ES-I3 (cell line): ENCODE data around the gene ADAM20.

Experiments used
- H3K36me3 ChIP-seq: 2 replicates; pipeline ENCODE4 v1.6.1; 2013; ENCODE audit warnings: mild to moderate bottlenecking, low read length, control low read depth, moderate library complexity; ENCODE audit not compliant: insufficient read depth
- H3K4me1 ChIP-seq: 2 replicates; pipeline ENCODE4 v1.6.1; 2013; ENCODE audit warnings: mild to moderate bottlenecking, control low read depth, low read length; ENCODE audit not compliant: insufficient read depth
- H3K9ac ChIP-seq: 2 replicates; pipeline ENCODE4 v1.6.1; 2013; ENCODE audit warnings: low read depth, mild to moderate bottlenecking, low read length, moderate library complexity
- H3K9me3 ChIP-seq: 2 replicates; pipeline ENCODE4 v1.6.1; 2013; ENCODE audit warnings: mild to moderate bottlenecking, low read length, moderate library complexity; ENCODE audit not compliant: control insufficient read depth, insufficient read depth

ADAM20 gene

DNA sequence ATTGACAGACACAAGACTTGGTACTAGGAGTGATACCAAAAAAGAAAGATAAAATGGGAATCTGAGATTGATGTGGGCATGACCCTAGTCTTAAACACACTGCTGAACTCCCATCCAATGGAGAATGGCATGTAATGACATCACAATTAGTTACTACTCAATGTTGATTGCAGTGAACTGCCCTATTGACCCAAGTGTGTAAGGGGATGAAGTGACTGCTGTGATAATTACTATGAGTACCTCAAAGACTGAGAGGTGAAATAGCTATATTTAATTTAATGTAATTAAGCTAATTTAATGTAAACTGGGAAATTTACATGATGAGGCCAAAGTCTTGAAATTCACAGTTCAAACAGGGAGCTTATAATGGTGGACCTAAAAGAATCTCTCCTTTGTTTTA lies at the start of gene ADAM20:
Gene ADAM20, minus strand, starts transcription at position 101 of the 400 bp plus-strand sequence. CDS start 10,247 bp downstream, outside the sequence.
- H3K4me1 ChIP-seq: no peaks in the 10 kb centered on the region
- H3K36me3 ChIP-seq: no peaks in the 10 kb centered on the region
- H3K9ac ChIP-seq: no peak within 1 kb of the TSS
- 0 out of 2 replicates have a peak, but pooled peaks cover 4% of the 10 kb centered on the region for H3K9me3 ChIP-seq

DNA sequence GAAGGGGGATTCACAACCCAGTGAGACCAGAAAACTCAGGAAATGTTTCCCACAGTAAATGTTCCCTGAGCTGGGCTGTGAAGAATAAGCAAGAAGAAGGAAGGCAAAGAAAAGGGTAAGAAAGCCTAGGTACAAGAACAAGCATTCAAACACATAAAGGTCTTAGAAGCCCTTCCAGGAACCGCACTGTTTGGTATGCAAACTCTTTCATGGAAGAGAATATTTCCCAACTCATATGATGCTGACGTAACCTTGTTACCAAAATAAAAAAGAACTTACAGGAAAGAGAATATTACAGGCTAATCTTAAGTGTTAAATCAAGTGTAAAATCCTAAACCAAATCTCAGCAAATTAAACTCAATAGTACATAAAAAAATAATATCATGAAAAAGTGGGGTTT lies 42.1 kb upstream of the ADAM20 start:
- no peak overlapping the region for H3K9ac ChIP-seq
- no peaks in the 10 kb centered on the region for H3K36me3 ChIP-seq
- no peaks in the 10 kb centered on the region for H3K4me1 ChIP-seq
- no peaks in the 10 kb centered on the region for H3K9me3 ChIP-seq

DNA sequence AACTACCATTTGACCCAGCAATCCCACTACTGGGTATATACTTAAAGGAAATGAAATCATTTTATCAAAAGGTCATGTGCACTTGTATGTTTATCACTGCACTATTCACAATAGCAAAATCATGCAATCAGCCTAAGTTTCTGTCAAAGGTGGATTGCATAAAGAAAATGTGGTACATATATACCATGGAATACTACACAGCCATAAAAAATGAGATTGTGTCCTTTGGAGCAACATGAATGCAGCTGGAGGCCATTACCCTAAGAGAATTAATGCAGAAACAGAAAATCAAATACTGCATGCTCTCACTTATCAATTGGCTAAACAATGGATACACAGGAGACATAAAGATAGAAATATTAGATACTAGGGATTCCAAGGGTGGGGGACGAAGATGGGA lies 38.2 kb upstream of the ADAM20 start:
- H3K9me3 ChIP-seq: no peaks in the 10 kb centered on the region

DNA sequence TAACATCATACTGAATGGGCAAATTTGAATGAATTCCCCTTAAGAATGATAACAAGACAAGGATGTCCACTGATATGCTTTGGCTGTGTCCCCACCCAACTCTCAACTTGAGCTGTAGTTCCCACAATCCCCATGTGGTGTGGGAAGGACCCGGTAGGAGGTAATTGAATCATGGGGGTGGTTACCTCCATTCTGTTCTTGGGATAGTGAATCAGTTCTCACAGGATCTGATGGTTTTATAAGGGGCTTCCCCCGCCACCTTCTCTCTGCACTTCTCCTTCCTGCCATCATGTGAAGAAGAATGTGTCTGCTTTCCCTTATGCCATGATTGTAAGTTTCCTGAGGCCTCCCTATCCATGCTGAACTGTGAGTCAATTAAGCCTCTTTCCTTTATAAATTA lies 36.3 kb upstream of the ADAM20 start:
- Histone ChIP-seq H3K4me1 (peaks cover 4% of the 10 kb centered on the region; the same call in 1 of the 2 replicates), H3K9me3 (peaks cover 3% of the 10 kb centered on the region; the same call in 1 of the 2 replicates), H3K9ac (no peak overlapping the region), H3K36me3 (no peaks in the 10 kb centered on the region; the same call in 1 of the 2 replicates)

More for the DNA sequence above, 38.2 kb upstream of the ADAM20 start:
- peaks cover 4% of the 10 kb centered on the region; the same call in 1 of the 2 replicates for H3K4me1 ChIP-seq
- H3K9ac ChIP-seq: no peak overlapping the region
- H3K36me3 ChIP-seq: no peaks in the 10 kb centered on the region; the same call in 1 of the 2 replicates

DNA sequence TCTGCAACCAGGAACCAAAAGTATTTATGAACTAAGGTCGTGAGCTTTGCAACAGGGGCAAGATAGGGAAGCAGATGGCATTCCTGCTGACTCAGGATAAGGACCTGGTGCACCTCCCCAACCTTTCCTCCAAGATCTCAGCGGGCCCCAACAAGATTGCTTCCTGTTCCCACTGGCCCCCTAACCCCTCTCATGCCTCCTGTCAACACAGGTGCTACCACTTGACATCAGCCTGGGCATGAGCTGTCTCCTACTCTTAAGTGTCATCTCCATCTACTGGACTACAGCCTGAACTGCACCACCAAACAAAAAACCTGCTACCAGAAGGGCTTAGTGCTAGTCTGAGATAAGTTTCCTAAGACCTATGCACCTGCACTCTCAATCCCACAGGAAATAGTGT lies 33.0 kb upstream of the ADAM20 start:
- peaks cover 4% of the 10 kb centered on the region; the same call in 1 of the 2 replicates for H3K4me1 ChIP-seq
- H3K9me3 ChIP-seq: peaks cover 10% of the 10 kb centered on the region; the same call in 1 of the 2 replicates
- peaks cover 12% of the 10 kb centered on the region for H3K36me3 ChIP-seq
- H3K9ac ChIP-seq: no peak overlapping the region

DNA sequence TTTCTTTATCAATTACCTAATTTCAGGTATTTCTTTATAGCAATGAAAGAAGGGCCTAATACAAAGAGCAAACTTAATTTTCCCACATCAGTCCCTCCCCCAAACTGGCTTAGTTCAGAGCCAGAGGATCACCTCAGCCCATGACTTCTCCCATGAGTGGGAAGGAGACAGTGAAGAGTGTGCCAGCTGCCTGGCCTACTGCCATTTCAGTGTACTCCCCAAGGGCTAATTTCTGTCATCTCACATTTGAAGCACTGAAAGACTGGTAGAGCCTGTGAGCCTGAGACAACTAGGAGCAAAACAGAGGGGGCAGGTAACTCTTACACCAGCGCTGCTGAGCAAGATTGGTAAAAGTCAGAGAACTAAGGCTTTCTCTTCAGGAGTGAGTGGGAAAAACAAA lies 29.1 kb upstream of the ADAM20 start:
- H3K9me3 ChIP-seq: peaks cover 19% of the 10 kb centered on the region
- H3K36me3 ChIP-seq: peaks cover 12% of the 10 kb centered on the region
- H3K9ac ChIP-seq: no peak overlapping the region
- no peaks in the 10 kb centered on the region for H3K4me1 ChIP-seq

DNA sequence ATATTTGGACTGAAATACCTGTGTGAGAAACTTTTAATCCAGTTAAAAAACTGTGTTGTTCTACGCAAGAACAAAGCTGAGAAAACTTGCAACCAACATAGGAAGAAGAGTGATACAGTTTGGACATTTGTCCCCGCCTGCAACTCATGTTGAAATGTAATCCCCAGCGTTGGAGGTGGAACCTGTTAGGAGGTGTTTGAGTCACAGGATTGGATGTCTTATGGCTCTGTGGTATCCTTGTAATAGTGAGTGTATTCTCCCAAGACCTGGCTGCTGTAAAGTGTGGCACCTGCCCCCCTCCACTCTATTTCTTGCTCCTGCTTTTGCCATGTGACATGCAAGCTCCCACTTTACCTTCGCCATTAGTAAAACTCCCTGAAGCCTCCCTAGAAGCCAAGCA lies 28.6 kb upstream of the ADAM20 start:
- Histone ChIP-seq H3K36me3 (peaks cover 12% of the 10 kb centered on the region), H3K9me3 (peaks cover 19% of the 10 kb centered on the region)

DNA sequence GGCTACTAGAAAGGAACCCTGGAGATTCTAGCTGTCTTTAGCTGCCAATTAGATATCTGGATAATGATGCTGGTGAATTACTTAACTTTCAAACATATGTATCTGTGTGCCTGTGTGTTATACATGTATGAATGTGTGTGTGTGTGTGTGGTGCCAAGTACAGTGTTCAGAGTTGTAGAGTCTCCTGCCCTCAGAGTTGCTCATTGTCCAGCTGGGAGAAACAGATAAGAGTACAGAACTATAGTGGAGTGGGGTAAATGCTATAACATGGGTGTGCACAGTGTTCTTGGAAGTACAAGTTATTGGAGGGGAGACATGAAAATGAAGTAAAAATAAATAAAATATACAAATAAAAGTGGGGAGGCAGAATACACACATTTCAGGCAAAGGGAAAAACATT lies 23.6 kb upstream of the ADAM20 start:
- Histone ChIP-seq H3K4me1 (no peaks in the 10 kb centered on the region), H3K36me3 (peaks cover 6% of the 10 kb centered on the region; the same call in 1 of the 2 replicates), H3K9ac (no peak overlapping the region), H3K9me3 (peaks cover 15% of the 10 kb centered on the region)

More for the DNA sequence above, 28.6 kb upstream of the ADAM20 start:
- Histone ChIP-seq H3K9ac (no peak overlapping the region), H3K4me1 (no peaks in the 10 kb centered on the region)

DNA sequence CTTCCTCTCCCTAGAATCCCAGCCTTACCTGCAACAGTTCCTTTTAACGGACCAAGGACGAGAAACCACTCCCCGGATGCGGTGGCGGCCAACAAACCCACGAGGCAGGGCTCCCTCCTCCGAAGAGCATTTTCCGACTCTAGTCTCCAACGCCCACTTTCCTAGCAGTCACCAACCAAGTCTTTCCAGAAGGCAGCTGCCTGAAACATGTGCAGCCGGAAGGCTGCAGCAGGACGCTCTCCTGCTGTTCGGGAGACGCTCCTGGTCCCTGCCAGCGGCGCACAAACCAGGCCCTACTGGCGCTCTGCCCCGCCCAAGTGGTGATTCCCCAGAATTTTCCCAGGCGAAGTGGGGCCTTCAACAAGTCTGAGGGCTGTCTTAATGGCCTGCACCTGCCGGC lies 21.1 kb upstream of the ADAM20 start:
- no peaks in the 10 kb centered on the region for H3K4me1 ChIP-seq
- H3K9me3 ChIP-seq: peaks cover 4% of the 10 kb centered on the region; the same call in 1 of the 2 replicates
- no peaks in the 10 kb centered on the region for H3K36me3 ChIP-seq
- H3K9ac ChIP-seq: no peak overlapping the region

DNA sequence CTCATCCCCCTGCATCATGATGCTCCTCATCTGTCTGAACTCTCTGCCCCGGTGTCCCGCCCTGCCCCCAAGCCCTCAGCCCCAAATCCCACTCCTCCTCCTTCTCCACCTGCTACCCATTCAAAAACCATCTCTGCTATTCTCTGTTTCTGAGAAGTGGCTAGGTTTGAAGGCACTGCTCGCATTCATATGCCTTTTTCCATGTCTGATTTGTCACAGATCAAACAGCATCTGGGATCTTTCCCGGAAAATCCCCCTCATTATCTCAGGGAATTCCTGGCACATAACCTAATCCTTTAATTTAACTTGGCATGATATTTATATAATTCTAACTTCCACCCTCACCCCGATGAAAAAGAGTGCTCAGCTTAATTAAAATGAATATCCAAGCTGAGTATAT lies 3.3 kb upstream of the ADAM20 start:
- Histone ChIP-seq H3K9ac (no peak overlapping the region), H3K4me1 (no peaks in the 10 kb centered on the region), H3K36me3 (no peaks in the 10 kb centered on the region), H3K9me3 (0 out of 2 replicates have a peak, but pooled peaks cover 4% of the 10 kb centered on the region)

DNA sequence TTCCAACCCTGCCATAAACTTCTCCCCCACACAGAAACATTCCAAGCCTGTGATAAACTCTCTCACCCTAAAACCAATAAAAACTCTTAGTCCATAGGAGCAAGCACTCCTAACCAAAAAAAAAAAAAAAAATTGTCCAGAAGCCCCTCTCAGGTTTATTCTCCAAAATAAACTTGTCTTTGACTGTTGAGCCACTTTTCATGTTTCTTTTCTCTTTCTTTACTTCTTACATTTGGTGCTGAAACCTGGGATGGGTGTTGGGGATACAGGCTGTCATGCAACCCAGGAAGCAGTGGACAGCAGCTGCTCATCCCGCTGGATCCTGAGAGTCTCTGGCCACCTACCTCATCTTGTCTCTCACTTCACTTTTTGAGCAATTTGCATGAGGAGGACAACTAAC lies 2.0 kb upstream of the ADAM20 start:
- Histone ChIP-seq H3K4me1 (no peaks in the 10 kb centered on the region), H3K9me3 (0 out of 2 replicates have a peak, but pooled peaks cover 4% of the 10 kb centered on the region), H3K36me3 (no peaks in the 10 kb centered on the region), H3K9ac (no peak overlapping the region)

DNA sequence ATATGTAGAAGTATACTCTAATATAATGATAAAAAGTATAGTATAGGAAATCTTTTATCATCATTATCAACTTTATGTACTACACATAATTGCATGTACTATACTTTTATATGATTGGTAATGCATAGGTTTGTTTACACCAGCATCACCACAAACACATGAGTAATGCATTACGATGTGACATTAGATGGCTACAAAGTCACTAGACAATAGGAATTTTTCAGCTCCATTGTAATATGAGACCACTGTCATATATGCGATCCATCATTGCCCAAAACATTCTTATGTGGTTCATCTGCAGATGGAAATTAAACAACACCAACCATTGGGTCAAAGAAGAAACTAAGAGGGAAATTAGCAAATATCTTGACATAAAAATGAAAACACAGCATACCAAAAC lies 4.4 kb downstream of the ADAM20 start:
- no peaks in the 10 kb centered on the region for H3K36me3 ChIP-seq
- no peak overlapping the region for H3K9ac ChIP-seq
- no peaks in the 10 kb centered on the region for H3K9me3 ChIP-seq
- H3K4me1 ChIP-seq: no peaks in the 10 kb centered on the region

DNA sequence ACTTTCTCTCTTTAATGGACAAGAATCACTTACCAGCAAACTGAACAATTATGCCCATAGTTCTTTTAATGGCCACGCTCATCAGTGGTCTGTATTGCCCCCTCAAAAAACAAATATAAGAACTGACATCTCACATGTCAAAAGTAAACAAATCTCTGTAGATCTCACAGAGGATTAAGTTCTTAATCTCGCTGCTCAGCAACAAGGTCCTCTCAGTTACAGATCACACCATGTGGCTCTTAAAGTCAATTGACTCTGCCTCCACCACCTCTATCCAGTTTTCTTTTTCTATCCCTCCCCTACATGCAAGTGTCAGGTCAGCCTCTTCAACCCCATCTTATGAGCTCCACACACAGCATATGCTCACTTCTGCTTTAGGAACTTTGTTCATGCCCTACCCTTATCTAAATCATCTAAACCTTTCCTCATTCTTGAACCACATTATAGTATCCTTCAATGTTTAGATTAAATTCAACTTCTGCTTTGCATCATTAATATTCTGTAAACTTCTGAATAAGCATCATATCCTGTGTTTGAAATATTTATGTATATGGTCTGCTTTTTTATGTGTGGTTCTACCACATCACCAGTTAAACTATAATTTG lies 7.2 kb downstream of the ADAM20 start:
- no peak overlapping the region for H3K9ac ChIP-seq
- H3K36me3 ChIP-seq: no peaks in the 10 kb centered on the region; the same call in 1 of the 2 replicates
- H3K4me1 ChIP-seq: no peaks in the 10 kb centered on the region
- H3K9me3 ChIP-seq: no peaks in the 10 kb centered on the region

DNA sequence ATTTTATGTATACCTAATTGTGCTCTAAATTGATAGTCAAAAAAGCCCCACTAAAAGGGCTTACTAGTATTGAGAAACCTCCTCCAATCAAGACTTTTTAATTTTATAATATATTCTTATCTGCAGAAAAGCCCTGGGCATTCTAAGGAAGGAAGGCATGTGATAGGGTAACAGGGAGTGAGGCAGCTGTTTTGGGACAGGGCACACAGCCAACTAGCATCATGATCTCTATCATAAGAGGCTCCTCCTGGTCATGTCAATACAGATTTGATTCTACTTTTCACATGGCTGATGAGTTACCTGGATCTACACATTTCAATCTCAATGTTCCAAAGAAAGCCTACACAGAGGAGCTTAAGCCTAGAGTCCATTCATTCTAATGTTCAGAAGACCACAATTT lies 9.1 kb downstream of the ADAM20 start:
- no peaks in the 10 kb centered on the region; the same call in 1 of the 2 replicates for H3K36me3 ChIP-seq
- no peak overlapping the region for H3K9ac ChIP-seq
- no peaks in the 10 kb centered on the region for H3K4me1 ChIP-seq

DNA sequence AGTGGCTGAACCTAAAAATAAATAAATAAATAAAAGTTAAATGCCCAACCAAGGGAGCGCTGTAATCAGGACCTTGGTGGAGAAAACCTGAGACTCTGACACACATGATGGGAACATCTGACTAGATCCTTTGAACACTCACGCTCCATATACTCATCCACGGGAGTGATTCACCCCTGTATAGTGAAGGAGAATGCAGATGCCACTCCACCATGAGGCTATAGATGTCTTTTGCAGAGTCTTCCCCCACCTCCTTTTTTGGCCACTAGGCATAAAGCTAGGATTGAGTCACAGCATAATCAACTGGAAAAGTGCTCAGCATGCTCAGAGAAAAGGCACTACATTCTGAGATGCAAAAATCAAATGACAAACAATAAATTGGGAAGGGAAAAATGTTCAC lies 19.0 kb downstream of the ADAM20 start:
- Histone ChIP-seq H3K9me3 (no peaks in the 10 kb centered on the region; the same call in none of the 2 replicates), H3K9ac (no peak overlapping the region), H3K36me3 (no peaks in the 10 kb centered on the region), H3K4me1 (no peaks in the 10 kb centered on the region; the same call in 1 of the 2 replicates)

More for the DNA sequence above, 9.1 kb downstream of the ADAM20 start:
- no peaks in the 10 kb centered on the region; the same call in 1 of the 2 replicates for H3K9me3 ChIP-seq
